Measurements from ENCODE around the gene KRTAP10-6. TPM values are rescaled to one million over a fixed set of nuclear protein-coding genes. Genes with fewer than 3 reads are reported as not detected.
"Not testable (repeated sequence)": the region's sequence is repeated elsewhere in the genome, so short reads cannot be mapped to it uniquely, and the experiment has no call there.

The KRTAP10-6 gene
- total RNA-seq, 2 donors from 2014 or later, result not detected

- DNase-seq (ENCODE audit: low spot score), result peak; percentile 51
- intact Hi-C loops (cut with DNase I), result no loop called here
These were observed 9.5 kb upstream of the KRTAP10-6 start for GRCh38 chr21:44601596-44602462.

- DNase-seq (ENCODE audit: low spot score), result peak; percentile 40
- intact Hi-C loops (cut with DNase I), result not testable (repeated sequence)
These were observed 8.8 kb upstream of the KRTAP10-6 start for GRCh38 chr21:44601091-44601490.

DNA sequence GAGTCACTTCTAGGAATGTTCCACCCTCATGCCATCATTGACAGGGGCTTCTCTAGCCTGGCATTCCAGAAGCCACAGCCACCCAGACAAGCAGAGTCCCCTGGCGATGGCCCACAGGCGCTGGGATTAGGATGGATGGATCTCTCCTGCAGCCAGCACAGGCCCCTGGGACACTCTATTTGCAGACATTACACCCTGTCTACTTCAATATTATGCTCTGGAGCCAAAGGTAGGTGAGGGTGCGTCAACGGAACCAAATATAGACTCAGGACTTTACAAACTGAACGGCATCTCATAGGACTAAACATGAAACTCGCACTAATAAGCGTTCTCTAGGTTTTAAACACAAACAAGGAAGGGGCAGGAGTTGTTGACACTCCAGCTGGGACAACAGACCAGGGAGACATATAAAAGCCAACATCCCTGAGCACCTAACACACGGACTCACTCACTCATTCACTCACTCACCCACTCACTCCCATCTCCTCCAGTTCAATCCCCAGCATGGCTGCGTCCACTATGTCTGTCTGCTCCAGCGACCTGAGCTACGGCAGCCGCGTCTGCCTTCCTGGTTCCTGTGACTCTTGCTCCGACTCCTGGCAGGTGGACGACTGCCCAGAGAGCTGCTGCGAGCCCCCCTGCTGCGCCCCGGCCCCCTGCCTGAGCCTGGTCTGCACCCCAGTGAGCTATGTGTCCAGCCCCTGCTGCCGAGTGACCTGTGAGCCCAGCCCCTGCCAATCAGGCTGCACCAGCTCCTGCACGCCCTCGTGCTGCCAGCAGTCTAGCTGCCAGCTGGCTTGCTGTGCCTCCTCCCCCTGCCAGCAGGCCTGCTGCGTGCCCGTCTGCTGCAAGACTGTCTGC is 8.0 kb upstream of the KRTAP10-6 start, which contains the start of gene KRTAP10-7:
TSS of gene KRTAP10-7 (plus strand) at position 480 of the 861 bp plus-strand sequence. CDS start at position 505, 25 bp downstream.
- peak; percentile 66 for DNase-seq (ENCODE audit: low spot score)
- intact Hi-C loops (cut with DNase I), result not testable (repeated sequence)

GRCh38 chr21:44599264-44600029 is 7.1 kb upstream of the KRTAP10-6 start:
- intact Hi-C loops (cut with DNase I), result no loop called here
- no peak for DNase-seq (ENCODE audit: low spot score)

DNA sequence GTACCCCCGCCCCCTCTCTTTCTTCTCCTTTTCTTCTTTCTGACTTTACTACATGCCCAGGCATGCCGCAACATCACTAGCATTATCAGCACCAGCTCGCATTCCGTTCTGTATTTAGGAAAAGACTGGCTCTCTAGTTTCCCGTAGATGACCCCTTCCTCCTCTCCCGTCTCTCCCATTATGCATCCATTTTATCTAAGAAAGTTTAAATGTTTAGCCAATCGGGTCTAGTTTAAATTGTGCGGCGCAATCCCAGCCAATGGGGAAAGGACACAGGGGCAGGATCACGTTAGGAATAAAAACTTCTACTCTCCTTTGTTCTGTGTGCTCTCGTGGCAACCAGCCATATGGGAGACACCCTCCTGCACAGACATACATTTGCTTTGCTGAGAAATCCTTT is 5.8 kb upstream of the KRTAP10-6 start:
- no peak for DNase-seq (ENCODE audit: low spot score)
- intact Hi-C loops (cut with DNase I), result no loop called here

DNA sequence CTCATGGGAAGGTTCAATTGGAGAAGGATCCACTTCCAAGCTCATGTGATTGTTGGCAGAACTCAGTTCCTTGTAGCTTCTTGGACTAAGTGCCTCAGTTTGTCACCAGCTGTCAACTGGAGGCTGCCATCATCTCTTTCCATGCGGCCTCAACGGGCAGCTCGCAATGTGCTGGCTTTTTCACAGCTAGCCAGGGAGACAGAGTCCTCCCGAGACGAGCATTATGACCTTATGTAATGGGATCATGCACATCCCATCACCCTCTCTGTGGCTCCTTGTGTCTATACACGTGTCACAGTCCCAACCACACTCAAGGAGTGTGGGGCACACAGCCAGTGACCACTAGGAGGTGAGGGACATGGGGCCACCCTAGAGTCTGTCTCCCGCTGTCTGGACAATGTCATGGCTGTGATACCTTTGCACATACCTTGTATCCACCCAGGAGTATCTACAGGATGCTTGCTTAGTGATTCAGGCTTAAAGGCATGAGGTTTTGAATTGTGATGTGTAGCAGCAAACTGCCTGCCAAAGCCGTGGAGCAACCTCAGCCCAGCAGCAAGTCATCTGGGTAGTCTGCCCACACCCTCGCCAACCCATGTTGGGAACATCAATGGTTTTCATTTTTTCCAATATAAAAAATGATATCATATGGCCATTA is 3.9 kb upstream of the KRTAP10-6 start:
- DNase-seq (ENCODE audit: low spot score), result peak; percentile 38

DNA sequence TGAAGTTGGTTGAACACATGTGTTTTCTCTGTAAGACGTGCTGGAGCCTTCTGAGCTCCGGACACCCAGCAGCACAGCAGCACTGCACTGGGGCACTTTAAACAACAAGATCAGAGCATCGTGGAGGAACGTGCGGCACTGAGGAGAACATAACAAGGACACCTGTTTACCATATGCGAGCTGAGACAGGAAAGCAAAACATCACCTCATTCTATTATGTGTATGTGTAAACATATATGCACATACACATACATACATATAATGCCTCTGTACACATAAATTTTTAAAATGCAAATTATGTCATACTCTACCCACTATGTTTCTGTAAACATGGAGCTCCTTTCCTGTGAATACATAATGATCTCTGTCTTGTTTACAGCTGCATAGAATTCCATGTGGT is 3.2 kb upstream of the KRTAP10-6 start:
- DNase-seq (ENCODE audit: low spot score), result no peak
- intact Hi-C loops (cut with DNase I), result no loop called here

More for the DNA sequence above, 3.9 kb upstream of the KRTAP10-6 start:
- intact Hi-C loops (cut with DNase I), result no loop called here

DNA sequence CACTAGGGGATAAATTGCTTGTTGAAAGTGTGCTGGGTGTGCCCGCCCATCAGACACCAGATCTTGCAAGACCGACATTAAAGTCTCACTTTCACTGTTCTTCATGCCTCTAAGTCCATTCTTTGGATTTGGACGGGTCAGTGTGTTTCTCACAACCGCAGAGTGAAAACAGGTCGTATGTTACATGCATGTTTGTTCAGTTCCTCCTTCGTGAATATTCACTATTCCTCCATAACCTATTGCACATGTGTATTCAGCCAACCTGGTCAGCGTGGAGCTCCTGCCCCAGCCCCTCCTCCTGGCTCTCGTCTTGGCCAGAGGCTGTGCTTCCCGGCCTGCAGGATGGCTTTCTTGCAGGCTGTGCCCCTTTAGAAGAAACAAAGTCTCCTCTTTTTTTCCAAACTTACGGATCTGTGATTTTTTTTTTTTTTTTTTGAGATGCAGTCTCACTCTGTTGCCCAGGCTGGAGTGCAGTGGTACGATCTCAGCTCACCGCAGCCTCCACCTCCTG is 2.2 kb upstream of the KRTAP10-6 start:
- DNase-seq (ENCODE audit: low spot score), result peak; percentile 43
- intact Hi-C loops (cut with DNase I), result no loop called here

DNA sequence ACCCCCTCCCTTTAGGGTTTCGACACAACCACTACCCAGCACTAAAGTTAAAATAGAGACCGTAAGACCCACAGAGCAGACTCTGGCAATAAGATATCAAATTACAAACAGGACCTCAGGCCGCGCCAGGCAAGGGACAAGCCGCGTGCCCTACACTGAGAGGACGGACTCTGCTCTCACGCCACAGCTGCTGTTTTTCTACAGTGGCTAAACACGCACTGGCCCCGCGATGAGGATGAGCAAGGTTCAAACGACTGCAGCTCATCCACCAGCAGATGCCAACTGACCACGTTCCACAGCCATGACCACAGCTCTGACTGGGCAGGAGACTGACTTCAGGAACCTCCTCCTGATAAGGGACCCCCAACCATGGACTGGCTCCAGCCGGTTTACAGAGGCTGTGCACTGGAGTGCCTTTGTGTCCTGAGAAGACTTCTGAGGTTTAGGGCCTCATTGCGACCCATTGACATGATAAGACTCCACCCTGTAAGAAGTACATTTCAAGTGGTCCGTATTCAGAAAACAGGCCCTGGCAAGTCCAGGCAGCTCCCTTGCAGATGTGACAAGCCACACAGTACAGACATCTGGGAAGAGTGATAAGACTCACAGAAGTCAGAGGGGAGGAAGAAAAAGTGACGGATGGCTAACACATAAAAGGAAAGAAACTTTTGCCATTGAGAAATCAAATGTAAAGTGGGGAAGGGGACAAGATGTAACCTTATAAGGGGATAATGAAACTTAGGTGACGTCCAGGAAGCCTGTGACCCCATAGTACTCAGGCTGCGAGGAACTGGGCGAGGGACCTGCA is 1.5 kb upstream of the KRTAP10-6 start:
- DNase-seq (ENCODE audit: low spot score), result peak; percentile 43
- intact Hi-C loops (cut with DNase I), result no loop called here

DNA sequence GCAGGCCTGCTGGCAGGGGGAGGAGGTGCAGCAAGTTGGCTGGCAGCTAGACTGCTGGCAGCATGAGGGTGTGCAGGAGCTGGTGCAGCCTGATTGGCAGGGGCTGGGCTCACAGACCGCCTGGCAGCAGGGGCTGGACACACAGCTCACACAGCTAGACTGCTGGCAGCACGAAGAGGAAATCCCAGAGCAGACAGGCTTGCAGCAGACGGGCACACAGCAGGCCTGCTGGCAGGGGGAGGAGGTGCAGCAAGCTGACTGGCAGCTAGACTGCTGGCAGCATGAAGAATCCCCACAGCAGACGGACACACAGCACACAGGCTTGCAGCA is 539 bp downstream of the KRTAP10-6 start:
- intact Hi-C loops (cut with DNase I); DNase-seq (ENCODE audit: low spot score): not testable (repeated sequence)

- peak; percentile 63 for DNase-seq (ENCODE audit: low spot score)
These were observed 1.2 kb downstream of the KRTAP10-6 start for GRCh38 chr21:44590897-44591800.

DNA sequence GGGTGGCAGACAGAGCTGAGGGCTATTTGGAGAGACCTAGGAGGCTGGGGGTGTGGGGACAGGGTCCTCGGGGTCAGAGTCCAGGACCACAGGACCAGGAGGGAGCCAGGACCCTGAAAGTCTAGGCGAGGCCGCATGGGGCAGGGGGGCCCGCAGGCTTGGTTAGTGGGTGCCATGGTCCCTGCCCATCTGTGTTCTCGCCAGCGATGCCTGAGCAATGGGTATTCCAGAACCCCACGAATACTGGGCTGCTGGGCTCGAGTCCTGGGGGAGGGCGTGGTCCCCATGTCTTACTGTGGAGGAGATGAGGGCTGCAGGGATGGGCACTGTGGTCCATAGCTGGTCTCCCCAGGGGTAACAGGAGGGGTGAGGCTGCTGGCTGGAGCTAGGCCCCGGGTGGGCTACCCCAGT is 2.0 kb downstream of the KRTAP10-6 start:
- intact Hi-C loops (cut with DNase I), result no loop called here
- peak; percentile 66 for DNase-seq (ENCODE audit: low spot score)

More at GRCh38 chr21:44590897-44591800, 1.2 kb downstream of the KRTAP10-6 start:
- intact Hi-C loops (cut with DNase I), result not testable (repeated sequence)

DNA sequence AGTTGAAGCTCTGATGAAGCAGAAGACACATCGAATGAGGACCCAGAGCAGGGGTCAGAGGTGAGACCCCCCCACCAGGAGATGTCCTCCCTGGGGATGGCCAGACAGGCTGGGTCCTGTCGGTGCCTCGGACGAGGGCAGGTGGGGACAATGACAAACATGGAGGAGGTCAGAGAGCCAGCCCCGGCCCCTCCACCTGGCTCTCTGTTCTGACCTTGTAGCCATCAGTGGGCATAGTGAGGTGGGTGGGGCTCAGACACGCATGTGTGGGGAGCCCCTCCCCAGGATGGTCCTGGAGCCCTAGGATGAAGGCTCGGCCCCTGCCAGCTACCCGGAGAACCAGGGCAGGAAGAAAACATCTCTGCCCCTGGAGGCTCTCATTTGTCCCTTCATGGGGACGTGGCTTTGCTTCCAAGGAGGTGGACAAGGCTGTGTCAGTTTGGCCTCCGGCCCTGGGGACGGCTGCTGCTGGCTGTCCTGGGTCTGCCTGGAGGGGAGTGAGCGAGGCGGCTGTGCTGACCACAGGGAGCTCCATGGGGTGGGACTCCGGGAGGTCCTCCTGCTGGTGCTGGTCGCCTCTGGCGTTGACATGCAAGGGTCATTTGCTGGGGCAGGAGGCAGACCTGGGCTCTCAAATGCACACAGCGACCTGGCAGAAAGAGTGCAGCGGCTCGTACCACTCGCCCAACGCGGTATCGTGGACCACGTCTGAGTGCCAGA is 2.6 kb downstream of the KRTAP10-6 start:
- intact Hi-C loops (cut with DNase I), result no loop called here
- peak; percentile 83 for DNase-seq (ENCODE audit: low spot score)

GRCh38 chr21:44589094-44589493 is 3.2 kb downstream of the KRTAP10-6 start:
- no peak for DNase-seq (ENCODE audit: low spot score)
- intact Hi-C loops (cut with DNase I), result no loop called here

DNA sequence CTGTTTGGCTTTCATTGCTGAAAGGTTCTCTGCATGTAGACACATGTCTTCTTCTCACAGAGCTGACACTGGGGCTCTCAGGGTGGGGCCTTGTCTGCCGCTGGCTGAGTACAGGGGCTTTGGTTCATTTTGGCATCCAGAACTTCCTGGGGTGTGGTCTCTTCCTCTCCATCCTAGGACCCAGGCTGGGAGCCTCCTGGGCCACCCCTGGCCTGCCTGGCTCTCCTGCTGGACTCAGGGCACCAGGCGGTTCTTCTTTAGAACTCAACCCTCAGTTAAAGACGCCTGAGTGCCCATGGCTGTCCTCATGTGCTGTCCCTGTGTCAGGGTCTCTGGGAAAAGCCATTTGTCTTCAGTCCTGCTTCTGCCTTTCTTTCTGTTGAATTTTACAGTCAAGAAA is 6.4 kb downstream of the KRTAP10-6 start:
- intact Hi-C loops (cut with DNase I), result no loop called here
- DNase-seq (ENCODE audit: low spot score), result no peak

- DNase-seq (ENCODE audit: low spot score), result no peak
- intact Hi-C loops (cut with DNase I), result no loop called here
These were observed 8.5 kb downstream of the KRTAP10-6 start for GRCh38 chr21:44583800-44584147.
